ENCODE measurements around the gene OPN1MW.
"Not testable (repeated sequence)": the region's sequence is repeated elsewhere in the genome, so short reads cannot be mapped to it uniquely, and the experiment has no call there.

DNA sequence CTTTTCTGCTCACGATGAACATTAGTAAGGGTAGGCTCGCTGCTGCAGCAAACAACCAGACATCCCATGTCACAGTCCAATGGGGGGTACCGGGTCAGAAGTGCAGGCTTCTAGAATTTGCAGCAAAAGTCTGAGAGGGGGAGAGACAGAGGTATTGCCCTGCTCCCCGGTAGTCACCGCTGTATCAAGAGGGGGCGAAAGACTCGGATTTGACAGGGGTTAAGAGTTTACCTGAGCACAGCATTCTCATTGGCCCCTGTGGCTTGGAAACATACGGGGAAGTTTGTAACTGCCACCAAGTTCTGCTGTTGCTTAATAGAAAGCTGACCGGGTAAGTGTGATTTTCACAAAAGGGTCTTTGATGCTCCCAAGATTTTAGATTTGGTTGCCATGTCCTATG is 28.7 kb downstream of the OPN1MW start:
- TF ChIP-seq, protein P1, sequence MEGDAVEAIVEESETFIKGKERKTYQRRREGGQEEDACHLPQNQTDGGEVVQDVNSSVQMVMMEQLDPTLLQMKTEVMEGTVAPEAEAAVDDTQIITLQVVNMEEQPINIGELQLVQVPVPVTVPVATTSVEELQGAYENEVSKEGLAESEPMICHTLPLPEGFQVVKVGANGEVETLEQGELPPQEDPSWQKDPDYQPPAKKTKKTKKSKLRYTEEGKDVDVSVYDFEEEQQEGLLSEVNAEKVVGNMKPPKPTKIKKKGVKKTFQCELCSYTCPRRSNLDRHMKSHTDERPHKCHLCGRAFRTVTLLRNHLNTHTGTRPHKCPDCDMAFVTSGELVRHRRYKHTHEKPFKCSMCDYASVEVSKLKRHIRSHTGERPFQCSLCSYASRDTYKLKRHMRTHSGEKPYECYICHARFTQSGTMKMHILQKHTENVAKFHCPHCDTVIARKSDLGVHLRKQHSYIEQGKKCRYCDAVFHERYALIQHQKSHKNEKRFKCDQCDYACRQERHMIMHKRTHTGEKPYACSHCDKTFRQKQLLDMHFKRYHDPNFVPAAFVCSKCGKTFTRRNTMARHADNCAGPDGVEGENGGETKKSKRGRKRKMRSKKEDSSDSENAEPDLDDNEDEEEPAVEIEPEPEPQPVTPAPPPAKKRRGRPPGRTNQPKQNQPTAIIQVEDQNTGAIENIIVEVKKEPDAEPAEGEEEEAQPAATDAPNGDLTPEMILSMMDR (IDR thresholded peaks at IDR 0.05), result not testable (repeated sequence)
- not testable (repeated sequence) for TF ChIP-seq SIN3A (IDR thresholded peaks at IDR 0.05; ENCODE audit: borderline replicate concordance, insufficient read depth, low read depth, low read length); POLR2AphosphoS5 (IDR thresholded peaks at IDR 0.05; ENCODE audit: low read depth, low read length)
- TF ChIP-seq, protein P2, sequence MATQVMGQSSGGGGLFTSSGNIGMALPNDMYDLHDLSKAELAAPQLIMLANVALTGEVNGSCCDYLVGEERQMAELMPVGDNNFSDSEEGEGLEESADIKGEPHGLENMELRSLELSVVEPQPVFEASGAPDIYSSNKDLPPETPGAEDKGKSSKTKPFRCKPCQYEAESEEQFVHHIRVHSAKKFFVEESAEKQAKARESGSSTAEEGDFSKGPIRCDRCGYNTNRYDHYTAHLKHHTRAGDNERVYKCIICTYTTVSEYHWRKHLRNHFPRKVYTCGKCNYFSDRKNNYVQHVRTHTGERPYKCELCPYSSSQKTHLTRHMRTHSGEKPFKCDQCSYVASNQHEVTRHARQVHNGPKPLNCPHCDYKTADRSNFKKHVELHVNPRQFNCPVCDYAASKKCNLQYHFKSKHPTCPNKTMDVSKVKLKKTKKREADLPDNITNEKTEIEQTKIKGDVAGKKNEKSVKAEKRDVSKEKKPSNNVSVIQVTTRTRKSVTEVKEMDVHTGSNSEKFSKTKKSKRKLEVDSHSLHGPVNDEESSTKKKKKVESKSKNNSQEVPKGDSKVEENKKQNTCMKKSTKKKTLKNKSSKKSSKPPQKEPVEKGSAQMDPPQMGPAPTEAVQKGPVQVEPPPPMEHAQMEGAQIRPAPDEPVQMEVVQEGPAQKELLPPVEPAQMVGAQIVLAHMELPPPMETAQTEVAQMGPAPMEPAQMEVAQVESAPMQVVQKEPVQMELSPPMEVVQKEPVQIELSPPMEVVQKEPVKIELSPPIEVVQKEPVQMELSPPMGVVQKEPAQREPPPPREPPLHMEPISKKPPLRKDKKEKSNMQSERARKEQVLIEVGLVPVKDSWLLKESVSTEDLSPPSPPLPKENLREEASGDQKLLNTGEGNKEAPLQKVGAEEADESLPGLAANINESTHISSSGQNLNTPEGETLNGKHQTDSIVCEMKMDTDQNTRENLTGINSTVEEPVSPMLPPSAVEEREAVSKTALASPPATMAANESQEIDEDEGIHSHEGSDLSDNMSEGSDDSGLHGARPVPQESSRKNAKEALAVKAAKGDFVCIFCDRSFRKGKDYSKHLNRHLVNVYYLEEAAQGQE (IDR thresholded peaks at IDR 0.05; ENCODE audit: insufficient read depth in 1 of 2, low read depth in 2 of 2, low read length in 1 of 2), result not testable (repeated sequence)

Measured in Panc1 (cell line).